Fibroblast of peridontal ligament (primary cell): ENCODE results near the gene CYP27B1.
A peak's percentile ranks its signal among the peaks of the same experiment; 100 is the strongest.

ENCODE experiments used
- DNase-seq: peaks from one replicate; pipeline ENCODE4 v3.0.0-alpha.2; 2010; ENCODE audit errors: extremely low read depth

CYP27B1 gene

DNA sequence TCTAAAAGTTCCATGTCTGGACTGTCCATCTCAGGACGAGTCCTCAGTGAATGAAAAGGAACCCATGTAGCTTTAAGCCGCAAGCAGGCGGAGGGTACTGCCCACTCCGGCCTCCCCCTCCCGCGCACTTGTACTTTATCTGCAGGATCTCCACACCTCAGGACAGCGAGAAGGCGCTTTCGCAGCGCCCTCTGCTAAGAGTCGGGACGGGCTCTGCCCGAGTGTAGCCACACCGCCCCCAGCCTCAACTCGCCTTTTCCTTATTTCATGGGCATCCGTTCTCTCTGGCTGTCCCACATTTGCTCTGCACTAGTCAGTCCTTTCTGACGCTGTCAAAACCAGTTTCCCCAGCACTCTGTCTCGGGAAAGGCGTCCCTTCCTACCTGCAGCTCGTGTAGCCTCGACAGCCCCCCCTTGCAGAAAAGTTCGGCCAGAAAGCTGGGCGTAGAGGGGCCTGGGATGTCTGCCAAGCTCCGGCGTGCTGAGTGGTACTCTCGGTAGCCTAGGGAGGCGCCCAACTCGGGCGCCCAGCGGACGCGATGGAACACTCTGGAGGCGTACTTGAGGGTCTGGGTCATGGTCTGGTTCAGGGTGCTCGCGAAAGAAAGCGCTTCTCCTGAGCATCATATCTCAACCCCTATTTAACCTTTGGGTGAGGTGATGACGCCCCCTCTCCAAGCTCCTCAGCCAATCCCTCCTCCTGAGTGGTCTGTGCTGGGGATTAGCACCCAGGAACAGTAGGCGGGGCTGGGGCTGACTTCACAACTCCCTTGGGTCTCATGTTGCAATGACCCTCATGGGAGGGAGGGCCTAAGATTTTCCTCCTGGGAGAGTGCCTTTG, at the start of gene CYP27B1:
Gene CYP27B1 (minus strand): TSS at position 615 of the 841 bp plus-strand sequence. CDS start 37 bp downstream, at position 578.
- DNase-seq, result no peak

- no peak for DNase-seq
These were observed 49.4 kb upstream of the CYP27B1 start for GRCh38 chr12:57816001-57816854.

GRCh38 chr12:57815177-57816000, 48.5 kb upstream of the CYP27B1 start:
- no peak for DNase-seq

DNA sequence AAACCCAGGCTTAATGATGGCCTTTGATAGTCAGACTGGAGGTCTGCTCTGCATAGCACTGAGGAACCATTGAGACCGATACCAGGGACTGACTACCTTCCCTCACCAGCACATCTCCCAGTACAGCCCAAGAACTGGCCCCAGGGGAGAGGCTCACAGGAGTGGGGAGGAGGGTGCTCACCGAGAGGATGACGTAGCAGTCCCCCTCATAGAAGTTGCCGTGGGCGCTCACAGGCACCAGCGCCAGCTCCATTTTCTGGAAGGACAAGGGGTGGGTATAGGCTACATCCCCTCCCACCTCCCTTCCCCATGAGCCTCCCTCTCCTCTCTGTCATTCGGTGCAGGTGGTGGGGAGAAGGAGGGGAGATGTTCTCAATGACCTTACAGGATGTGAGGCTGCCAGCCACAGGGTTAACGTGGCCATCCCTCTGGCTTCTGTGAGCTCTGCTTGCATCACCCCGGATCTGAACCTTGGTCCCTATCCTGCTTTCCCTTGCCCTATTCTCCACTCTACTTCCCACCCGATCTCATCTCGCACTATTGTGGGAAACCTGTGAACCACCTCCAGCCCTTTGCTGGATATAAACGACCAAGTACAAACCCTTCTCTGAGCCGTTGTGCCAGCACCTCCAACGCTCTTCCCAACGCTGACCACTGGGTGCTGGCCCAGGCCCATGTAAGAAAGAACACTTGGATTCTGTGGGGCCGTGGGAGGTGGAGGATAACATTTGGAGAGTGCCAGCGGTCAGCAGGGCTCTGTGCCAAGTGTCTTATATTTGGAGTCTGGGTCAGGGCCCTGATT, 47.3 kb upstream of the CYP27B1 start:
- peak; percentile 48 for DNase-seq

DNA sequence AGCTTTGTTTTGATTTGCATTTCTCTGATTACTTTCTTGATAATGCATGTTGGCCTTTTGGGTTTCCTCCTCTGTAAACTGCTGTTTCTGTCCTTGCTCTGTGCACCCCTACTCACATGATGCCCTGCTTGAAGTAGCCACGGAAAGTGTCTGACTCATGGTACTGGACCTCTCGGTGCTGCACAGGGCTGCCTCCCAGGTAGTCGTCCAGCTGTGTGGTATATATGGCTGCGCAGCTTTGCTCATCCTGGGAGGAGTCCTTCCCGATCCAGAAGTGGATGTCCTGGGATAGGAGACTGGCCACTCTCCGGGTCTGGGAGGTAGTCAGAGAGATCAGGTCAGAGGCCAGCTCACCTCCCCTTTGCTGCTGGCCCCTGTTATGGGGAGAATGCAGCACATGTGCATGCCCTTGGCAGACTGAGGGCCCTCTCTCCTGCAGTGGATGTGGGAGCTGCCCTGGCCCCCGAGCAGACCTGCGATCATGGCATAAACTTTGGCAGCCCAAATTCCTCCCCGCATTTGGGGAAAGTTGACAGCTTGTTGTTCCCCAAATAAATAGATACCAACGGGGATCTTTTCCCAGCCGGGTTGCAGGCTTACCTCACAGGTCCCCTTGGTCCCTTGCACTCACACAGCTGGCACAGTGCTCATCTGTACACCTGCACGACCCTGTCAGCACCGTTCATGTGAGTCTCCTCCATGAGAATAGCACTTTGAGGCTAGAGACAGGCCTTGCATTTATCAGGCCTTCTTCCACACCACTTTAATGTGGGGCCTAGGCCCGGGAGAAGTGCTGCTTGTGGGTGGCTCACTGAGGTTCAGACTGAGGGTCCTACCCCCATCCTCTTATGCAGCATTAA, 46.5 kb upstream of the CYP27B1 start:
- DNase-seq, result no peak

- DNase-seq, result no peak
These were observed 44.3 kb upstream of the CYP27B1 start for GRCh38 chr12:57811028-57811755.

GRCh38 chr12:57810450-57810849, 43.6 kb upstream of the CYP27B1 start:
- DNase-seq, result peak; percentile 15

DNA sequence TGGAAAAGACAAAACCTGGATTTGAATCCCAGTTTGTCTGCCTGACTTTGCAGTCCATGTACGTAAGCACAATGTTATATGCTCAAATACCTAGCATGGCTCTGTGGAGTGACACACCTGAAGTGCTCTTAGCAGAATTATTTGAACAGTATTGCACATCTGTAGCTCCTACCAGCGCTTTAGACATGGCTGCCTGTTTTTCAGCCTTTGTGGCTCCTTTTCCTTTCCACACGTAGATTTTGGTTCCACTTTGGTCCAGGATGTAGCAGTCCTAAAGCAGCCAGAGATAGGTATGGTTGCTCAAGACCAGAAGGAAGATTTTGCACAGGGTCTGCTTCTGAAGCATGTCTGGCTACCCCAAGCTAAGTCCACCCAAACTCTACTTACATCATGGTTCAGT, 42.5 kb upstream of the CYP27B1 start:
- DNase-seq, result no peak

GRCh38 chr12:57808351-57808750, 41.5 kb upstream of the CYP27B1 start:
- DNase-seq, result no peak

DNA sequence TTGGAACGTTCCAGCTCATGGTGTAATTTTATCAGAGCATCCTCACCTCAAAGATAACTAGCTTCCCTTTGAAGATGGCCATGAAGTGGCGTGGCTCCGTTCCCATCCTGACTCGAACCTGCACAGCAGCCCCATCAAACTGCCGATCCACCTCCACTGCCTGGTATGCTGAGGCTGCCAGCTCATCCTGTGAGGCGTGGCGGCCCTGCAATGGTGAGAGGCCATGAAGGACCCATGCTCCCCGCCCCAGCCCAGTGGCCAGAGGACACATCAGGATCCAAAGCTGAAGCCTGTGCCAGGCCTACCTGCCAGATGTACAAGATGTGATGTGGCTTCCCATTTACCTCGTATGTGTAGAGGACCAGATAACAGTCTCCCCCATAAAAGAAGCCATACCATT, 40.4 kb upstream of the CYP27B1 start:
- no peak for DNase-seq

- DNase-seq, result no peak
These were observed 39.8 kb upstream of the CYP27B1 start for GRCh38 chr12:57806677-57807076.

DNA sequence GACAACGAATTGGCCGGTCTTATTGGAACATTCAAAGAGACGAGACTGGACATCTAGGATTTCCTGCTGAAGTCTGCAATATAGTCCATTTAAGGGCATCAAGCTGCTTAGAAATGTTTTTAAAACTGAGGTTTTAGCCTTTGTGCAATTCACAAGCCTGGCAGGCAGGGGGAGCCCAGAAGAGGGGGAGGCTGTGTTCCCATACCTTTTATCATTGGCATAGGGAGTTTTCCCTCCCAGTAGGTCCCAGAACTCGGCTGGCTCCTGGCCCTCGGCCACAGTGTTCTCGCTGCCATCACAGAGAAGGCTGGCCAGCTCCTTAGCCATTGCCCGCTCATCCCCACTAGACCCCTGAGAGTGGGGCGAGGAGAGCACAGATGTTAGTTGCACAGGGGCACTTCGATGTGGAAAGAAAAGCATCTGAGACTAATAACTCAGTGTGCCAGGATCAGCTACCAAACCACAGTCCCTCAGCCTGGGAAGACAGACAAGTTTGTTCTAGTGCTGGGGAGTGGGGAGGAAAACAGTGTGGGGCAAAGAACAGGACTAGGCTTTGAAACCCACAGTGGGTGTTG, 36.5 kb upstream of the CYP27B1 start:
- peak; percentile 62 for DNase-seq

- no peak for DNase-seq
These were observed 35.7 kb upstream of the CYP27B1 start for GRCh38 chr12:57802607-57803006.

- DNase-seq, result no peak
These were observed 34.1 kb upstream of the CYP27B1 start for GRCh38 chr12:57800965-57801364.

GRCh38 chr12:57797933-57798332, 31.1 kb upstream of the CYP27B1 start:
- DNase-seq, result no peak

- no peak for DNase-seq
These were observed 30.1 kb upstream of the CYP27B1 start for GRCh38 chr12:57796996-57797395.

GRCh38 chr12:57795354-57795753, 28.5 kb upstream of the CYP27B1 start:
- DNase-seq, result no peak

GRCh38 chr12:57793920-57794319, 27.0 kb upstream of the CYP27B1 start:
- DNase-seq, result peak; percentile 72

GRCh38 chr12:57783861-57784260, 17.0 kb upstream of the CYP27B1 start:
- no peak for DNase-seq
